Large intestine (tissue), 3 donors: Measurements from ENCODE around the gene ATG5. TPM values are rescaled to one million over a fixed set of nuclear protein-coding genes. Genes with fewer than 3 reads are reported as not detected.
A peak's percentile ranks its signal among the peaks of the same experiment; 100 is the strongest.

Experiments
- DNase-seq, 2 donors: peaks; one replicate each; pipeline versions ENCODE4 v3.0.0 to v3.0.0-alpha.2; 2013
- H3K27ac ChIP-seq: one replicate; pipeline ENCODE4 v1.5.1; 2013; ENCODE audit warnings: low read length
- H3K27me3 ChIP-seq: 2 replicates; pipeline ENCODE4 v1.6.1; 2013; ENCODE audit warnings: low read length; ENCODE audit not compliant: control insufficient read depth, insufficient read depth
- H3K36me3 ChIP-seq: 2 replicates; pipeline ENCODE4 v1.6.1; 2013; ENCODE audit warnings: low read length; ENCODE audit not compliant: control insufficient read depth, insufficient read depth
- H3K4me1 ChIP-seq: one replicate; pipeline ENCODE4 v1.6.1; 2013; ENCODE audit warnings: low read length; ENCODE audit not compliant: control insufficient read depth, insufficient read depth
- H3K4me3 ChIP-seq: one replicate; pipeline ENCODE4 v1.5.1; 2013; ENCODE audit warnings: low read length
- H3K9me3 ChIP-seq: one replicate; pipeline ENCODE4 v1.6.1; 2013; ENCODE audit warnings: mild to moderate bottlenecking, low read depth, low read length, moderate library complexity; ENCODE audit not compliant: control insufficient read depth
- WGBS: methylation state at CpG from one replicate; pipeline ENCODE4 v1.1.5; 2013; ENCODE audit warnings: low lambda C conversion rate; ENCODE audit not compliant: insufficient coverage; 5-methylcytosine and 5-hydroxymethylcytosine counted together
- polyA plus RNA-seq: library from polyadenylated mRNA; unstranded; fragments of 120-200 nt; gene quantifications from one replicate; pipeline ENCODE4 v1.2.1, GENCODE V29; 2013

ATG5 gene
- polyA plus RNA-seq, 1 donor: 33.0 TPM

GRCh38 chr6:106145741-106146227 is 179.8 kb downstream of the ATG5 start:
- Histone ChIP-seq H3K4me3 (no peak overlapping the region), H3K27ac (no peak overlapping the region), H3K36me3 (no peaks in the 10 kb centered on the region), H3K4me1 (no peaks in the 10 kb centered on the region), H3K27me3 (no peaks in the 10 kb centered on the region), H3K9me3 (no peaks in the 10 kb centered on the region)
- no peak for DNase-seq
- WGBS: no CpG with 5 or more reads among the region's 7 CpGs

GRCh38 chr6:106145144-106145543 is 180.4 kb downstream of the ATG5 start:
- no CpG with 5 or more reads among the region's 4 CpGs for WGBS
- Histone ChIP-seq H3K4me1 (no peaks in the 10 kb centered on the region), H3K9me3 (no peaks in the 10 kb centered on the region), H3K27ac (no peak overlapping the region), H3K4me3 (no peak overlapping the region), H3K27me3 (no peaks in the 10 kb centered on the region), H3K36me3 (no peaks in the 10 kb centered on the region)
- no peak for DNase-seq

GRCh38 chr6:106143665-106144064 is 181.9 kb downstream of the ATG5 start:
- no peak for DNase-seq
- Histone ChIP-seq H3K4me1 (no peaks in the 10 kb centered on the region), H3K4me3 (no peak overlapping the region), H3K36me3 (no peaks in the 10 kb centered on the region), H3K27ac (no peak overlapping the region), H3K9me3 (no peaks in the 10 kb centered on the region), H3K27me3 (no peaks in the 10 kb centered on the region)
- WGBS: no CpG with 5 or more reads among the region's 12 CpGs

- Histone ChIP-seq H3K4me1 (no peaks in the 10 kb centered on the region), H3K27ac (no peak overlapping the region), H3K27me3 (no peaks in the 10 kb centered on the region)
These were observed 182.6 kb downstream of the ATG5 start for GRCh38 chr6:106142876-106143431.

GRCh38 chr6:106141441-106142237 is 183.9 kb downstream of the ATG5 start:
- H3K4me1 ChIP-seq: no peaks in the 10 kb centered on the region
- H3K27ac ChIP-seq: no peak overlapping the region
- no peak overlapping the region for H3K4me3 ChIP-seq
- no peak for DNase-seq
- no peaks in the 10 kb centered on the region for H3K9me3 ChIP-seq
- H3K36me3 ChIP-seq: no peaks in the 10 kb centered on the region
- 90% methylated on average over 2 of the region's 9 CpGs for WGBS
- H3K27me3 ChIP-seq: no peaks in the 10 kb centered on the region

More at GRCh38 chr6:106142876-106143431, 182.6 kb downstream of the ATG5 start:
- Histone ChIP-seq H3K9me3 (no peaks in the 10 kb centered on the region), H3K4me3 (no peak overlapping the region), H3K36me3 (no peaks in the 10 kb centered on the region)
- WGBS: no CpG with 5 or more reads among the region's 2 CpGs
- DNase-seq: no peak

GRCh38 chr6:106138151-106138550 is 187.4 kb downstream of the ATG5 start:
- no peaks in the 10 kb centered on the region for H3K4me1 ChIP-seq
- H3K9me3 ChIP-seq: no peaks in the 10 kb centered on the region
- no peak overlapping the region for H3K27ac ChIP-seq
- H3K36me3 ChIP-seq: no peaks in the 10 kb centered on the region
- WGBS: 40% methylated on average over 1 of the region's 6 CpGs
- H3K27me3 ChIP-seq: no peaks in the 10 kb centered on the region
- no peak for DNase-seq
- H3K4me3 ChIP-seq: no peak overlapping the region

GRCh38 chr6:106136845-106137244 is 188.7 kb downstream of the ATG5 start:
- no peak overlapping the region for H3K4me3 ChIP-seq
- DNase-seq: no peak
- no peaks in the 10 kb centered on the region for H3K9me3 ChIP-seq
- H3K27me3 ChIP-seq: no peaks in the 10 kb centered on the region
- H3K4me1 ChIP-seq: no peaks in the 10 kb centered on the region
- no peak overlapping the region for H3K27ac ChIP-seq
- H3K36me3 ChIP-seq: no peaks in the 10 kb centered on the region
- WGBS: 90% methylated on average over 4 of the region's 5 CpGs

- 60% methylated on average over 1 of the region's 16 CpGs for WGBS
- Histone ChIP-seq H3K4me1 (no peaks in the 10 kb centered on the region), H3K36me3 (no peaks in the 10 kb centered on the region), H3K27ac (no peak overlapping the region), H3K9me3 (no peaks in the 10 kb centered on the region), H3K4me3 (no peak overlapping the region), H3K27me3 (no peaks in the 10 kb centered on the region)
- no peak for DNase-seq
These were observed 189.5 kb downstream of the ATG5 start for GRCh38 chr6:106135911-106136571.

- Histone ChIP-seq H3K27me3 (no peaks in the 10 kb centered on the region), H3K27ac (no peak overlapping the region), H3K9me3 (no peaks in the 10 kb centered on the region), H3K4me1 (no peaks in the 10 kb centered on the region), H3K4me3 (no peak overlapping the region), H3K36me3 (no peaks in the 10 kb centered on the region)
- peak; percentile 38 to 68 for DNase-seq
- WGBS: 40% methylated on average over 1 of the region's 18 CpGs
These were observed 190.5 kb downstream of the ATG5 start for GRCh38 chr6:106134906-106135634.
